ENCODE measurements around the gene MED27.

Gene MED27

GRCh38 chr9:131848570-131849160 is 231.0 kb downstream of the MED27 start:
- no peak for DNase-seq

DNA sequence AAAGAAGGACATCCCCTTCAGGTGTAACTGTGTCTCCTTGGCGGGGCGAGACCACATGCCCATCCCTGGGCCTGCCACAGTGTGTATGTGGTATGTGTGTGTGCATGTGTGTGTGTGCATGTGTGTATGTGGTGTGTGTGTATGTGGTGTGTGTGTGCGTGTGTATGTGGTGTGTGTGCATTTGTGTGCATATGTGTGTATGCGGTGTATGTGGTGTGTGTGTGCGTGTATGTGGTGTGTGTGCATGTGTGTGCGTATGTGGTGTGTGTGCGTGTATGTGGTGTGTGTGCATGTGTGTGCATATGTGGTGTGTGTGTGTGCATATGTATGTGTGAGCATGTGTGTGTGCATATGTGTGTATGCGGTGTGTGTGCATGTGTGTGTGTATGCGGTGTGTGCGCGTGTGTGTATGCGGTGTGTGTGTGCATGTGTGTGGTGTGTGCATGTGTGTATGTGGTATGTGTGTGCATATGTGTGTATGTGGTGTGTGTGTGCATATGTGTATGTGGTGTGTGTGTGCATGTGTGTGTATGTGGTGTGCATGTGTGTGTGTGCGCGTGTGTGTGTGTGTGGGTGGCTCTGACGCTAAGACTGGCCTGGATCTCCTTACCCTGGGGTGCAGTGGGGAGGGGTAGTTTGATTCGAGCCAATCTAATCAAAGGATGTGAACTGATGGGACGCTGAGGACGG is 231.9 kb downstream of the MED27 start:
- no peak for DNase-seq

- DNase-seq, result peak in 1 of 5 experiments; percentile 83
These were observed 234.1 kb downstream of the MED27 start for GRCh38 chr9:131845305-131846298.

GRCh38 chr9:131844745-131845118 is 234.9 kb downstream of the MED27 start:
- DNase-seq, result no peak

DNA sequence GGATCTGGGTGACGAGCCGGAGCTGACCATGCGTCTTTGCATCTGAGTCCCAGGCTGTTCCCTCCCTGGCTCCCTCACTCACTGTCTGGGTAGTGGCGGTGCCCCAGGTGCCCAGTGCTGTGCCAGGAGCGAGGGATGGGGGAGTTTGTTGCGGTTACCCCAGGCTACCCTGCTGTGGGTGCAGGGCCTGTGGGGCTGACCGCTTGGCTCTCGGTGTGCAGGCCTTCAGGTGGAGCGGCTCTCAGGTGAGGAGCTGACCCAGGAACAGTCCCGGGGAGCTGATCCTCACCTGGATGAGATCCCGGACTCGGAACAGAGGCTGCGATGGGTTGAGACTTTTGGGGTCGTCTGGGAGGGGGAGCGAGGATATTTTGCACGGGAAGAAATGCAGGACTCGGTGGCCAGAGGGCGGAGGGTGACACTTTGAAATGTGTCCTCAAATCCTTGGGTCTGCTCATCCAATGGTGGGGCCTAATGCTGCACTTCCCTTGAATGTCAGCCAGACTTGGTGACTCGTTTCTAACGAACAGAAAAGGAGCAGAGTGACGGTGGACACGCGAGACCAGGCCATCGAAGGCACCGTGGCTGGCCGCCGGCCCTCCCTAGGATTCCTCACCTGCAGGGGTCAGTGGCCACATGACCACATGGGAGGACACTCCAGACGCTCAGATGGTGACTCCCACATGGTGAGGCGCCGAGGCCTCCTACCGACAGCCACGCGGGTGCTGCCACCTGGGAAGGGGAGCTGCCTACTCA is 235.5 kb downstream of the MED27 start:
- DNase-seq, result no peak

DNA sequence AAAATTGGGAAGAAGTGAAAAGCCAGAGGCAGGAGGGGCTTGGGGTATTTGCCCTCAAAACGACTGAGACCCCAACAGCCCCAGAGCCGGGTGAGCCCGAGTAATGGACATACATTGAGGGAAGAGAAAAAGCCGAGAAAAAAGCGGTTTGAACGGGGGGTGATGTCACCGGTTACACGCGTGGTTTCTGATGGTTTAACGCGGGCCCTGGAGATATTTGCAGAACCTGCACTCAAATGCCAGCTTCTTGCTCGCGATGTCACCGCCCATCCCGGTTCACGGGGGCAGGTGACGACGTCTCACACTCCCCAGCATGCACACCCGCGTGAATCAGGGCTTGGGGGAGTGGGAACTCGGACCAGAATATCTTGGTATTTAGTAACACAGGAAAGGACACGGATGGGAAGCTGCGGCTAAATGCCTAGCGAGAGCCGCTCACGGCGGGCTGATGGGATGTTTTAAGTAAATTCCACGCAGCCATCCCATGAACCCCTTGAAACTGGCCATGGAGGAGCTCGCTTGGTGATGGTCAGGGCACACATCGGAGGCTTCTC is 237.8 kb downstream of the MED27 start:
- no peak for DNase-seq

DNA sequence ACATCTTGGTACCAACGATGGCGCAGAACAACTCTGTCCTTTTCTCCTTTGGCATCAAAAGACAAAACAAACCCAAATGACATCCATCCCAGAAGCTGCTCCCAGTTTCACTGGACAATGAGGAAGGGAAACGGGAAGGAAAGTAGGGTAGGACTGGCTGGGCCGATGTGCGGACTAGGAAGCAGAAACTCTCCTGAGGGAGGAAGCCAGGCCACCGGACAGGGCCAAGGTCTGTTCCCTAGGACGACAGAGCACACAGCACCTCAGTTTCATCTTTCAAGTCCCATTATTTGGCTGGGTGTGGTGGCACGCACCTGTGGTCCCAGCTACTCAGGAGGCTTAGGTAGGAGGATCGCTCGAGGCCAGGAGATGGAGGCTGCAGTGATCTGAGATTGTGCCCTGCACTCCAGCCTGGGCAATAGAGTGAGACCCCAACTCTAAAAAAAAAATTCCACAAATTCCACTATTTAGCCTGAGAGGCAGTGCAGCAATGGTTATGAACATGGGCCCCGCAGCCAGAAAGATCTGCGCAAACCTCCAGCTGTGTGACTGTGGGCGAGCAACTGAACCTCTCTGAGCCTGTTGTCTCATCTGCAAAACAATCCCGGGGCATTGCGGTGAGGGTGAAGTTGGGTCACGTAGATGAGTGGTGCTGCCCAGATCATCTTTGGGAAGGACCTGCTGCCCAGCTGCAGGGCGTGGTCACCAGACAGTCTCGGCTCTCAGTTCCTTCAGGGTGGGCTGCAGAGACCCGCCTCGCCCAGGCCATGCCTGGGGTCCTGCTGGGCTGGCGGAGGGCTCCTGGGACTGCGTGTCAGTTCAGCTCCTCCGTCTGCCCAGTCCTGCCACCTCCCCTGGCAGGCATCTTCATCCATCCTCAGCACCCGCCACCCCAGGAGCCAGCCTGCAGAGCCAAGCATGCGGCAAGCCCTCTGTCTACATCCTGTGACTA is 238.6 kb downstream of the MED27 start:
- DNase-seq, result no peak

DNA sequence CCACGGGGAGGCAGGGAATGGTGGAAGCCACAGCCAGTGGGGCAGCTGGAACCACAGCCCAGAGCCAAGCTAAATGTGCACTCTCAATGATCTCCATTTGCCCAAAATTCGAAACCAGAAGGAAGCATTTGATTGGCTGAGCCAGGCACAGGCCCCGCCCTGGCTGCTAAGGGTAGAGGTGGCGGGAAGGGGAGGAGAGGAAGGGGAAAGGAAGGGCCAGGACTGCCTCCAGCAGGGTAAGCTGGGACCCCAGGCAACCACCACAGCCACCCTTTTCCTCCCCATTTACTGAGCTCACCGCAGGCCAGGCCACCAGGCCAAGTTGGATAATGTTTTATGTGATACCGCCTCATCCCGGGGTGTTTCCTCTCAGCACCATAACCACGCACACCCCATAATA is 239.4 kb downstream of the MED27 start:
- peak in 1 of 5 experiments; percentile 62 for DNase-seq

GRCh38 chr9:131839281-131840084 is 240.2 kb downstream of the MED27 start:
- peak in 3 of 5 experiments; percentile 30 to 89 (median 53) for DNase-seq

DNA sequence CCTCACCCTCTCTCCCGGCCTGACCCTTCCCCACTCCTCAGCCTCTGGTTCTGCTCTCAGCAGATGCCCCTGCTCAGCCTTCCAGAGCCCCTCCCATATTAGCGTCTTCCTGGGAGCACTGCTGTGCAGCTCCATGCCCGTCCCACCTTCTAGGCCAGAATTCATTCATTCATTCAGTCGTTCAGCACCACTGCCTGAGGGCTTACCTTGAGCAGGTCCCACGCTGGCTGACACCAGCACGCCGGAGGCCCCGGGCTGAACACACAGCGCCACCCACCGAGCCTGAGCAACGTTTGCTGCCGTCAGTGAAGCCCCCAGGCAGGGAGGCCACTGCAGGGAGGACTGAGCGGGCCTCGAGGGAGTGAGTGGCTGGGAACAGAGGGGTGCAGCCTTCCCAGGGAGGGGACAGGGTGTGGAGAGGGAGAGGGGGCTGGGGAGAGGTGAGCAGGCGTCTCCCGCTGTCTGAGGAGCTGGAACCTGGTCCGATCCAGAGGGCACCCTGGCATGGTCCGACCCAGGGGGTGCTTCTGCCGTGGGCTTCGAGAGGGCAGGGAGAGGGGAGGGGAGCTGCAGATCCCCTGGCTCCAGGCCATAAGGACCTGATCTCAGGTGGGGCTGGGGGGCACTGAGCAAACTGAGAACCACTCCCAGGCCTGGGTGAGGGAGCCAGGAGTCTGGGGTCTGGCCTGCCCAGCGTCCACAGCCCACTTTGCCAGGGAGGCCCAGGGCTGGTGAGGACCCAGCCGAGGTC is 241.0 kb downstream of the MED27 start:
- no peak for DNase-seq

DNA sequence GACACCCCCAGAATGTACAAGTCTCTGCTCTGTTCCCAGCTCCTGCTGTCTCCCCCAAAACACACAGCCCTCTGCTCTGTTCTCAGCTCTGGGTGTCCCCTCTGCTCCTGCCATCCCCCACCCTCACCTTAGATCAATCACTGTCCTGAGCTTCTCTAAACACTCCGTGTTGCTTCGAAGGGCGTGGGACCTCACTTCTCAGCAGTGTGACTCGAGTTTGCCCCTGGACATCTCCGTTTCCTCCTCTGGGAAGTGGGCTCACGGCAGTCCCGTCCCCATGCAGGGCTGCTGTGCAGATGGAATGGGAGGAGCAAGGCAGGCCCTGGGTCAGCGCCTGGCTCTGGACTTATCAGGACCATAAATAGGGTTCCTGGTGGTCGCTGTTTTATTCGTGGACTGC is 241.8 kb downstream of the MED27 start:
- no peak for DNase-seq

DNA sequence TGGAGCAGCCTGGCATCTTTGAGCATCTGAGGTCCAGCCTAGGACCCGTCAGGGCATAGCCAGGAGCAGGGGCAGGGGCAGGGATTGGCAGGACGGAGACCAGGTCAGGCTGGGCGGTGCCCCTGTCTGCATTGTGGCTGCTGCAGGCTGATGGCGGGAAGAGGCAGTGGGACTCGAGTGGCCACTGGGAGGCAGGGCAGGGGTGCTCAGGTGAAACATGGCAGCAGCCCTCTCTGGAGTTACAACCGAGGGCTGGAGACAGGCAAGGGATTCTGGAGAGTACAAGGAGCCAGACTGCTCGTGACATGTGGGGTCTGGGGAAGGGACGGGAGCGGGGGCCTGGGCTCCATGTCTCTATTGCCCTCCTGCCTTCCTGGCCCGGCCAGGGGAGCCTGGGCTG is 242.4 kb downstream of the MED27 start:
- DNase-seq, result peak in 1 of 5 experiments; percentile 24

DNA sequence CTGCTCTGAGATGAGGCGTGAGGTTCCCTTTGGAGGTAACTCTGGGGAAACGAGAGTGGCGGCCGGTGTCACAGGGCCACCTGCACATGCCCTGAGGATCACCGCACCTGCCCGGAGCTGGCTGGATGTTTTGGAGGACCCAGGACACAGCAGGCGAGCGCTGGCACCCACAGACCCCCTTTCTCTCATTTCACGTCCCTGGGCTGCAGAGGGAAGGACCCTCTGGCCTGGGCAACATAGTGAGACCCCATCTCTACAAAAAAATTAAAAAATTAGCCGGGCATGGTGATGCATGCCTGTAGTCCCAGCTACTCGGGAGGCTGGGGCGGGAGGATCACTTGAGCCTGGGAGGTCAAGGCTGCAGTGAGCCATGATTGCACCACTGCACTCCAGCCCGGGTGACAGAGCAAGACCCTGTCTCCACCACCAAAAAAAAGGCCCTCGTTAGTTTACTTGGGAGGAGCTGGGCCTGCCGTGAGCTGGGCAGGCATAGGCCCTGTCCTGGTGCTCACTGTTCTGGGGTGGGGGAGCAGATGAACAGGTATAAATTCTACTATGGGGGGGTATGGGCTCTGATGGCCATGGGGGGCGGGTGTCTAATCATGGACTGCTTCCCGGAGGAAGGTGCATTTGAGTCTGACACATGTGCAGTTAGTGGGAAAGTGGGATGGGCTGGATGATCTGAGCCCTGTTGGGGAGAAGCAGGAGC is 242.9 kb downstream of the MED27 start:
- no peak for DNase-seq

GRCh38 chr9:131836021-131836420 is 243.6 kb downstream of the MED27 start:
- DNase-seq, result no peak

- no peak for DNase-seq
These were observed 244.3 kb downstream of the MED27 start for GRCh38 chr9:131835151-131835910.

- DNase-seq, result no peak
These were observed 244.9 kb downstream of the MED27 start for GRCh38 chr9:131834721-131835120.

DNA sequence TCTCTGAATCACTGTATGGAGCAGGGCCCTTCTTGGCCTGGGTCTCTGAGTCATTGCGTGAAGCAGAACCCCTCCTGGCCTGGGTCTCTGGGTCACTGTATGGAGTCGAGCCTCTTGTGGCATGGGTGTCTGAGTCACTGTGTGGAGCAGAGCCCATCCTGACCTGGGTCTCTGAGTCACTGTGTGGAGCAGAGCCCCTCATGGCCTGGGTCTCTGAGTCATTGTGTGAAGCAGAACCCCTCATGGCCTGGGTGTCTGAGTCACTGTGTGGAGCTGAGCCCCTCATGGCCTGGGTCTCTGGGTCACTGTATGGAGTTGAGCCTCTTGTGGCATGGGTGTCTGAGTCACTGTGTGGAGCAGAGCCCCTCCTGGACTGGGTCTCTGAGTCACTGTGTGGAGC is 245.8 kb downstream of the MED27 start:
- peak in 1 of 5 experiments; percentile 38 for DNase-seq

- DNase-seq, result peak in 1 of 5 experiments; percentile 84
These were observed 246.6 kb downstream of the MED27 start for GRCh38 chr9:131833083-131833482.
